ENCODE data around the gene SLC2A9.

The SLC2A9 gene

DNA sequence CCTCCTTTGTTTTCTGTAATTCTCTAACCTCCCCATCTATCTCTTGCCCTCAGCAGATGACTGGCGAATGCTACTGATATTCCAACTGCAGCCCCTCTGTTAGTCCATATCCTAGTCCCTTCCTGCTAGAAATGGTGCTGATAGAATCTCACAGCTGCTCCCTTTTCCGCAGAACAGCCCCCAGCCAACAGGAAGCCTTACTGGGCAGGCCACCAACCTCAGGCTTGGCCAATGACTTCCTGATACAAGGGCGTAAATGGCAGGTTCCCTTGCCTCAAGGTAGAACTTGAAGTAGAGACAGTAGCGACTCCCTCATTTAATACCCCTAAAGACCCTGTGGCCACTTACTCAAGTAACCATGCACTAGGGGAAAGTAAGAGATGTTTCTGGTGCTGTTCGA is 26.7 kb upstream of the SLC2A9 start:
- no peak overlapping the region for H3K4me2 ChIP-seq (ENCODE audit: low read depth, low read length)
- H3K36me3 ChIP-seq (replicated peaks; ENCODE audit: insufficient read depth, low read length), result no peaks in the 10 kb centered on the region
- no peaks in the 10 kb centered on the region for H3K4me1 ChIP-seq (ENCODE audit: low read length)
- no peak overlapping the region for H2AFZ ChIP-seq (ENCODE audit: low read length)
- H3K9me2 ChIP-seq (replicated peaks; ENCODE audit: insufficient read depth, low read length), result no peaks in the 10 kb centered on the region
- H3K79me2 ChIP-seq (ENCODE audit: low read length), result no peaks in the 10 kb centered on the region
- H3K27ac ChIP-seq (ENCODE audit: low read length), result no peak overlapping the region
- no peaks in the 10 kb centered on the region for H3F3A ChIP-seq (ENCODE audit: insufficient read depth, low read length)
- no peak overlapping the region for H3K4me3 ChIP-seq (ENCODE audit: low read length)
- H3K9ac ChIP-seq (ENCODE audit: low read length), result no peak overlapping the region
- H4K20me1 ChIP-seq (ENCODE audit: insufficient read depth, low read length), result no peaks in the 10 kb centered on the region
- H3K27me3 ChIP-seq (replicated peaks; ENCODE audit: insufficient read depth, low read length), result no peaks in the 10 kb centered on the region
- TF ChIP-seq EZH2 (optimal IDR thresholded peaks at IDR 0.05; ENCODE audit: low read depth, low read length) (no peak), EZH2phosphoT487 (IDR thresholded peaks at IDR 0.05; ENCODE audit: low read length) (no peak)
- H3K9me3 ChIP-seq (replicated peaks; ENCODE audit: insufficient read depth, low read length), result no peaks in the 10 kb centered on the region
- no peak for DNase-seq

DNA sequence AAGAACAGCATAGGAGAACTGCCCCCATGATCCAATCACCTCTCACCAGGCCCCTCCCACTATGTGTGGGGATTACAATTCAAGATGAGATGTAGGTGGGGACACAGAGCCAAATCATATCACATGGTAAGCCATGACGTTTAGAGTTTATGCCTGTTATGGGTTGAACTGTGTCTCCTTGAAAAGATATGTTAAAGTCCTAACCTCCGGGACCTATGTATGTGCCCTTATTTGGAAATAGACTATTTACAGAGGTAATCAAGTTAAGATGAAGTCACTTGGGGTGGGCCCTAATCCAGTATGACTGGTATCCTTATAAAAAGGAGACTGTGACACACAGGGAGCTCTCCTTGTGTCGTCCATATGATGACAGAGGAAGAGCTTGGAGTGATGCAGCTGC is 25.2 kb upstream of the SLC2A9 start:
- H3K4me1 ChIP-seq (ENCODE audit: low read length), result no peaks in the 10 kb centered on the region
- no peaks in the 10 kb centered on the region for H3K9me2 ChIP-seq (replicated peaks; ENCODE audit: insufficient read depth, low read length)
- no peaks in the 10 kb centered on the region for H4K20me1 ChIP-seq (ENCODE audit: insufficient read depth, low read length)
- no peak overlapping the region for H3K27ac ChIP-seq (ENCODE audit: low read length)
- H3K9me3 ChIP-seq (replicated peaks; ENCODE audit: insufficient read depth, low read length), result no peaks in the 10 kb centered on the region
- no peak overlapping the region for H3K4me2 ChIP-seq (ENCODE audit: low read depth, low read length)
- no peaks in the 10 kb centered on the region for H3K79me2 ChIP-seq (ENCODE audit: low read length)
- H3K4me3 ChIP-seq (ENCODE audit: low read length), result no peak overlapping the region
- no peak for DNase-seq
- no peaks in the 10 kb centered on the region for H3F3A ChIP-seq (ENCODE audit: insufficient read depth, low read length)
- TF ChIP-seq EZH2phosphoT487 (IDR thresholded peaks at IDR 0.05; ENCODE audit: low read length), result no peak
- TF ChIP-seq, protein P1, sequence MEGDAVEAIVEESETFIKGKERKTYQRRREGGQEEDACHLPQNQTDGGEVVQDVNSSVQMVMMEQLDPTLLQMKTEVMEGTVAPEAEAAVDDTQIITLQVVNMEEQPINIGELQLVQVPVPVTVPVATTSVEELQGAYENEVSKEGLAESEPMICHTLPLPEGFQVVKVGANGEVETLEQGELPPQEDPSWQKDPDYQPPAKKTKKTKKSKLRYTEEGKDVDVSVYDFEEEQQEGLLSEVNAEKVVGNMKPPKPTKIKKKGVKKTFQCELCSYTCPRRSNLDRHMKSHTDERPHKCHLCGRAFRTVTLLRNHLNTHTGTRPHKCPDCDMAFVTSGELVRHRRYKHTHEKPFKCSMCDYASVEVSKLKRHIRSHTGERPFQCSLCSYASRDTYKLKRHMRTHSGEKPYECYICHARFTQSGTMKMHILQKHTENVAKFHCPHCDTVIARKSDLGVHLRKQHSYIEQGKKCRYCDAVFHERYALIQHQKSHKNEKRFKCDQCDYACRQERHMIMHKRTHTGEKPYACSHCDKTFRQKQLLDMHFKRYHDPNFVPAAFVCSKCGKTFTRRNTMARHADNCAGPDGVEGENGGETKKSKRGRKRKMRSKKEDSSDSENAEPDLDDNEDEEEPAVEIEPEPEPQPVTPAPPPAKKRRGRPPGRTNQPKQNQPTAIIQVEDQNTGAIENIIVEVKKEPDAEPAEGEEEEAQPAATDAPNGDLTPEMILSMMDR (IDR thresholded peaks at IDR 0.05; ENCODE audit: low read length), result no peak
- H3K9ac ChIP-seq (ENCODE audit: low read length), result no peak overlapping the region
- no peak overlapping the region for H2AFZ ChIP-seq (ENCODE audit: low read length)
- no peaks in the 10 kb centered on the region for H3K36me3 ChIP-seq (replicated peaks; ENCODE audit: insufficient read depth, low read length)
- no peaks in the 10 kb centered on the region for H3K27me3 ChIP-seq (replicated peaks; ENCODE audit: insufficient read depth, low read length)

DNA sequence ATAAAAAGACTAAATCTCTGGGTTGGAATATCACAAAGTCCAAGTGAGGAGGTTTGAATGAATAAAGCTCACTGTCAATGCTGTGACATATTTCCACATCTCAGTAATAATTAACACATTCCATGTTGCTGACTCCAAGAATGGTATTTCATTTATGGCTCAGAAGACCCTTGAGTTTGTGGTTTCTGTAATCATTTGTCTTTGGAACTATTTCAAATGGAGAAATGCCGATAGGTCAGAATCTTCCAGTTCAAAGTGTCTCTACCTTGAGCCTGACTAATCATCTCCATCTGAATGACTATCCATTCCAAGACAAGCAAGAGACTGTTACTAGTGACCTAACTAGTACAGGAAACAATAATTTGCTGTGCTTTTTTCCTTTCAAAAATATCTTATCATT is 24.2 kb upstream of the SLC2A9 start:
- H3K79me2 ChIP-seq (ENCODE audit: low read length), result no peaks in the 10 kb centered on the region
- H3F3A ChIP-seq (ENCODE audit: insufficient read depth, low read length), result no peaks in the 10 kb centered on the region
- TF ChIP-seq EZH2phosphoT487 (IDR thresholded peaks at IDR 0.05; ENCODE audit: low read length) (no peak), EZH2 (optimal IDR thresholded peaks at IDR 0.05; ENCODE audit: low read depth, low read length) (no peak)
- TF ChIP-seq, protein P1 (IDR thresholded peaks at IDR 0.05; ENCODE audit: low read length), result no peak
- H3K4me3 ChIP-seq (ENCODE audit: low read length), result no peak overlapping the region
- H3K4me2 ChIP-seq (ENCODE audit: low read depth, low read length), result no peak overlapping the region
- no peaks in the 10 kb centered on the region for H4K20me1 ChIP-seq (ENCODE audit: insufficient read depth, low read length)
- H3K27me3 ChIP-seq (replicated peaks; ENCODE audit: insufficient read depth, low read length), result no peaks in the 10 kb centered on the region
- no peak overlapping the region for H3K9ac ChIP-seq (ENCODE audit: low read length)
- H3K27ac ChIP-seq (ENCODE audit: low read length), result no peak overlapping the region
- no peaks in the 10 kb centered on the region for H3K9me2 ChIP-seq (replicated peaks; ENCODE audit: insufficient read depth, low read length)
- DNase-seq, result no peak
- no peaks in the 10 kb centered on the region for H3K36me3 ChIP-seq (replicated peaks; ENCODE audit: insufficient read depth, low read length)
- H3K9me3 ChIP-seq (replicated peaks; ENCODE audit: insufficient read depth, low read length), result no peaks in the 10 kb centered on the region
- H3K4me1 ChIP-seq (ENCODE audit: low read length), result no peaks in the 10 kb centered on the region
- H2AFZ ChIP-seq (ENCODE audit: low read length), result no peak overlapping the region

DNA sequence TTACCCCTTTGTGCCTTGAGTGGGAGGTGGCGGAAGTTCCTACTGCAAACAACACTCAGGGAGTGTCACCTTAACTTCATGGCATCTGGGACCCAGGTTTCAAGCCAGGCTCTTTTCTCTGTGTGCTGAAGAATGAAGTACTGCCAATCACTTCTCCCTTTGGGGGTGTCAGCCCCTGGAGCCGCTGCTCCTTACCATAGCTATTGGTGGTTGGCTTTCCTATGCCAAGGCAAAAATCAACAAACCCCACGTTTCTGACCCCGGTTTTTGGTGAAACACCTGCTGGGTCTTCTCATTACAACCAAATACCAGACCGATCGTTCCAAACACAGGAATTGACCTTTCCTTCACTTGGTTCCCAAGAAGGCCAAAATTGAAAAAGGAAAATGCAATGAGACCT is 19.7 kb upstream of the SLC2A9 start:
- no peak overlapping the region for H3K4me3 ChIP-seq (ENCODE audit: low read length)
- H4K20me1 ChIP-seq (ENCODE audit: insufficient read depth, low read length), result no peaks in the 10 kb centered on the region
- TF ChIP-seq, protein P1 (IDR thresholded peaks at IDR 0.05; ENCODE audit: low read length), result no peak
- TF ChIP-seq EZH2phosphoT487 (IDR thresholded peaks at IDR 0.05; ENCODE audit: low read length) (no peak), EZH2 (optimal IDR thresholded peaks at IDR 0.05; ENCODE audit: low read depth, low read length) (no peak)
- H3K9ac ChIP-seq (ENCODE audit: low read length), result no peak overlapping the region
- H3K27me3 ChIP-seq (replicated peaks; ENCODE audit: insufficient read depth, low read length), result no peaks in the 10 kb centered on the region
- H3K4me1 ChIP-seq (ENCODE audit: low read length), result no peaks in the 10 kb centered on the region
- no peak overlapping the region for H3K27ac ChIP-seq (ENCODE audit: low read length)
- H3K4me2 ChIP-seq (ENCODE audit: low read depth, low read length), result no peak overlapping the region
- no peaks in the 10 kb centered on the region for H3F3A ChIP-seq (ENCODE audit: insufficient read depth, low read length)
- H3K9me3 ChIP-seq (replicated peaks; ENCODE audit: insufficient read depth, low read length), result no peaks in the 10 kb centered on the region
- no peak for DNase-seq
- no peaks in the 10 kb centered on the region for H3K9me2 ChIP-seq (replicated peaks; ENCODE audit: insufficient read depth, low read length)
- no peaks in the 10 kb centered on the region for H3K36me3 ChIP-seq (replicated peaks; ENCODE audit: insufficient read depth, low read length)
- no peak overlapping the region for H2AFZ ChIP-seq (ENCODE audit: low read length)
- no peaks in the 10 kb centered on the region for H3K79me2 ChIP-seq (ENCODE audit: low read length)
